Measurements from ENCODE around the gene KAZN.

DNA sequence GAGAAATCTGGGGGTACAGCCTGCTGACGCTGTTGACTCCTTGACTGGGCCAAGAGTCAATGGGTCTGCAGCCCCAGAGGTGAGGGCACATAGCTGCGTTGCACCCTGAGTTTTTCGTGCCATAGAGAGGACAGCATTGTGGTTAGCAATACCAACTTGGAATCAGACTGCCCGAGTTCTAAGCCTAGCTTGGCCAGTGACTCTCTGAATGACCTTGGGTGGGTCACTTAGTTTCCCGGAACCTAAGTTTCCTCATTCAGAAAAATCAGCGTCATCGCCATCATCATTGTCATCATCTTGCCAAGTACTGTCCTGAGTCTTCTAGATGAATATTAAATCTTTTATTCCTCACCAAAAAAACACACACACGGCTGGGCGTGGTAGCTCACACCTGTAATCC is 403.8 kb downstream of the KAZN start:
- TF ChIP-seq, protein P1, sequence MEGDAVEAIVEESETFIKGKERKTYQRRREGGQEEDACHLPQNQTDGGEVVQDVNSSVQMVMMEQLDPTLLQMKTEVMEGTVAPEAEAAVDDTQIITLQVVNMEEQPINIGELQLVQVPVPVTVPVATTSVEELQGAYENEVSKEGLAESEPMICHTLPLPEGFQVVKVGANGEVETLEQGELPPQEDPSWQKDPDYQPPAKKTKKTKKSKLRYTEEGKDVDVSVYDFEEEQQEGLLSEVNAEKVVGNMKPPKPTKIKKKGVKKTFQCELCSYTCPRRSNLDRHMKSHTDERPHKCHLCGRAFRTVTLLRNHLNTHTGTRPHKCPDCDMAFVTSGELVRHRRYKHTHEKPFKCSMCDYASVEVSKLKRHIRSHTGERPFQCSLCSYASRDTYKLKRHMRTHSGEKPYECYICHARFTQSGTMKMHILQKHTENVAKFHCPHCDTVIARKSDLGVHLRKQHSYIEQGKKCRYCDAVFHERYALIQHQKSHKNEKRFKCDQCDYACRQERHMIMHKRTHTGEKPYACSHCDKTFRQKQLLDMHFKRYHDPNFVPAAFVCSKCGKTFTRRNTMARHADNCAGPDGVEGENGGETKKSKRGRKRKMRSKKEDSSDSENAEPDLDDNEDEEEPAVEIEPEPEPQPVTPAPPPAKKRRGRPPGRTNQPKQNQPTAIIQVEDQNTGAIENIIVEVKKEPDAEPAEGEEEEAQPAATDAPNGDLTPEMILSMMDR (IDR thresholded peaks at IDR 0.05): no peak
- TF ChIP-seq POLR2A (IDR thresholded peaks at IDR 0.05): no peak
